ENCODE data around the gene LPO. TPM values are rescaled to one million over a fixed set of nuclear protein-coding genes. Genes with fewer than 3 reads are reported as not detected.

The LPO gene
- total RNA-seq, 4 donors from 2014 or later, result 0.06 to 0.59 TPM; not detected in 2

DNA sequence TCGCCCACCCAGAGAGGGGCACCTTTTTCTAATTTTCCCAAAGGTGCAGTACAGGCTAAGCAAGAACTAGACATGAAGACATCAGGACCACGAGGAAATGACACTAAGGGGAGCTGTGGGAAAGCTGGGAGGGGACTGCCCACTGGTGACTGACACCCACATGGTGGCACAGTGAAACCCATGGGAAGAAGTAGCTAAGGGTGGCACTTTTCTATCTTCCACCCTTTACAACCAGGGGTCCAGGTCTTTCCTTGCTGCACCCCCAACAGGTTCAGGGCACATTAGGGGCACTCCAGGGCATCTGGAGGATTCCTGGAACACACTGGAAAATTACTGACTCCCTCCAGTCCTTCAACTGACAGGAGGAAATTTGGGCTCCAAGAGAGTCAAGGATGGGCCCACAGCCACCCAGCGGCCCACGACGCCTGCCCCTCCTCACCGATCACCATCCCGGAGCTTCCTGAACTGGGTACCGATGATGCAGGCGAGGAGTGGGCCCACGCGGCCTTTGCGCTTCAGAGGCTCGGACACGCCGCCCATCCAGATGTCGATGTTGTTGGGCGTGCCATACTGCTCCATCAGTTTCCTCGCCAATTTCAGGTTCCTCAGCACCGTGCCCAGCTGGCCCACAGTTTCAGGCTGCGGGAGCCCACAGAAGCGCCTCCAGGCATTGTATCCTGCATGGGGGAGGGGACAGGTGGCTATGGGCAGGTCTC, 33.0 kb downstream of the LPO start:
- TF ChIP-seq POLR2A (IDR thresholded peaks at IDR 0.05) (no peak), CTCF (IDR thresholded peaks at IDR 0.05) (no peak)
- no peak for DNase-seq (ENCODE audit: low spot score in 2 of 2)
- no peak overlapping the region for H3K4me3 ChIP-seq (ENCODE audit: low read depth, poor library complexity, severe bottlenecking)
- intact Hi-C loops (cut with DNase I; ENCODE audit: low total_unique reads), result no loop called here
- WGBS, 2 donors, result 83 to 91% methylated on average over 15 to 21 of the region's 21 CpGs

GRCh38 chr17:58272367-58273280, 34.2 kb downstream of the LPO start:
- no peak overlapping the region for H3K4me3 ChIP-seq (ENCODE audit: low read depth, poor library complexity, severe bottlenecking)
- intact Hi-C loops (cut with DNase I; ENCODE audit: low total_unique reads), result no loop called here
- no peak for TF ChIP-seq POLR2A (IDR thresholded peaks at IDR 0.05)
- peak in 1 of 2 donors; percentile 71 for DNase-seq (ENCODE audit: low spot score in 2 of 2)
- WGBS, 2 donors, result 87 to 88% methylated on average over 12 of the region's 12 CpGs

GRCh38 chr17:58273453-58274104, 35.2 kb downstream of the LPO start:
- H3K4me3 ChIP-seq (ENCODE audit: low read depth, poor library complexity, severe bottlenecking), result no peak overlapping the region
- intact Hi-C loops (cut with DNase I; ENCODE audit: low total_unique reads), result no loop called here
- peak in 1 of 2 donors; percentile 66 for DNase-seq (ENCODE audit: low spot score in 2 of 2)
- 76 to 77% methylated on average over 15 of the region's 15 CpGs for WGBS, 2 donors
- TF ChIP-seq POLR2A (IDR thresholded peaks at IDR 0.05) (no peak), CTCF (IDR thresholded peaks at IDR 0.05) (no peak)

GRCh38 chr17:58275417-58275816, 37.0 kb downstream of the LPO start:
- peak in 1 of 2 donors; percentile 52 for DNase-seq (ENCODE audit: low spot score in 2 of 2)
- intact Hi-C loops (cut with DNase I; ENCODE audit: low total_unique reads), result no loop called here
- WGBS, 2 donors, result 84 to 87% methylated on average over 10 of the region's 10 CpGs
- TF ChIP-seq POLR2A (IDR thresholded peaks at IDR 0.05) (no peak), CTCF (IDR thresholded peaks at IDR 0.05) (no peak)
- H3K4me3 ChIP-seq (ENCODE audit: low read depth, poor library complexity, severe bottlenecking), result no peak overlapping the region

DNA sequence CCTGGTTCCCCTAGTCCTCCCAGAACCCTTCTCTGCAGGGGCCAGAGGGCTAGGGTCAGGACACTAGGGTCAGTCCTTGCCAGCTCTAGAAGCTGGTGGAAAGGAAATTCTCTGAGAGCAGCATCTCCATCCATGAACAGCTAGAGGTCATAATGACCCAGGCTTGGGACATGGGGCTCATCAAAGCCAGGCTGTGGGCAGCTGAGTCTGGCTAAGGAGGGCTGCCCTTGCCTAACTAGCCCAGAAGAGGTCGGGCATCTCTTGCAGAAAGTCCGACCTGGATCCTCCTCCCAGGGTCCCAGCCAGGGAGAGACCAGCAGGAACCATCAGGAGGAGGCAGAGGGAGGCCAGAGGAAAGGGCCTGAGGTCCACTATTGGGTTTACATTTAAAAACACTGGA, 38.0 kb downstream of the LPO start:
- TF ChIP-seq POLR2A (IDR thresholded peaks at IDR 0.05), result no peak
- no peak for TF ChIP-seq CTCF (IDR thresholded peaks at IDR 0.05)
- no peak for DNase-seq (ENCODE audit: low spot score in 2 of 2)
- intact Hi-C loops (cut with DNase I; ENCODE audit: low total_unique reads), result no loop called here
- 53 to 55% methylated on average over 2 of the region's 2 CpGs for WGBS, 2 donors
- no peak overlapping the region for H3K4me3 ChIP-seq (ENCODE audit: low read depth, poor library complexity, severe bottlenecking)

Data from lower leg skin (tissue), 4 donors.